ENCODE results near the gene GNPDA1.

GNPDA1 gene

GRCh38 chr5:141966963-141967333, 45.9 kb downstream of the GNPDA1 start:
- no peak overlapping the region for H3K4me3 ChIP-seq (IDR thresholded peaks at IDR 0.05; ENCODE audit: insufficient read depth, low read depth, low read length)
- H3K27me3 ChIP-seq (ENCODE audit: insufficient read depth, low read depth): no peaks in the 10 kb centered on the region
- H3K4me1 ChIP-seq (ENCODE audit: low read depth, poor library complexity, severe bottlenecking): peaks cover 27% of the 10 kb centered on the region
- no peaks in the 10 kb centered on the region for H3K36me3 ChIP-seq (ENCODE audit: insufficient read depth)
- no peak for TF ChIP-seq CTCF (conservative IDR thresholded peaks at IDR 0.05; ENCODE audit: low read depth, low read length)
- H4K20me1 ChIP-seq (ENCODE audit: insufficient read depth): no peaks in the 10 kb centered on the region
- H3K9ac ChIP-seq: no peak overlapping the region
- H3K4me2 ChIP-seq: no peak overlapping the region
- H2AFZ ChIP-seq (ENCODE audit: low read depth): no peak overlapping the region
- H3K27ac ChIP-seq: no peak overlapping the region
- peaks cover 14% of the 10 kb centered on the region; the same call in 1 of the 2 replicates for H3K79me2 ChIP-seq (ENCODE audit: insufficient read depth, low read depth)

GRCh38 chr5:141966275-141966962, 46.4 kb downstream of the GNPDA1 start:
- peaks cover 26% of the 10 kb centered on the region for H3K4me1 ChIP-seq (ENCODE audit: low read depth, poor library complexity, severe bottlenecking)
- no peaks in the 10 kb centered on the region for H3K27me3 ChIP-seq (ENCODE audit: insufficient read depth, low read depth)
- H3K27ac ChIP-seq: no peak overlapping the region
- H3K79me2 ChIP-seq (ENCODE audit: insufficient read depth, low read depth): peaks cover 14% of the 10 kb centered on the region; the same call in 1 of the 2 replicates
- H3K4me3 ChIP-seq (IDR thresholded peaks at IDR 0.05; ENCODE audit: insufficient read depth, low read depth, low read length): no peak overlapping the region
- H4K20me1 ChIP-seq (ENCODE audit: insufficient read depth): no peaks in the 10 kb centered on the region
- no peaks in the 10 kb centered on the region for H3K36me3 ChIP-seq (ENCODE audit: insufficient read depth)
- H3K9ac ChIP-seq: no peak overlapping the region
- no peak for TF ChIP-seq CTCF (conservative IDR thresholded peaks at IDR 0.05; ENCODE audit: low read depth, low read length)
- H2AFZ ChIP-seq (ENCODE audit: low read depth): no peak overlapping the region
- no peak overlapping the region for H3K4me2 ChIP-seq

GRCh38 chr5:141965071-141965470, 47.8 kb downstream of the GNPDA1 start:
- Histone ChIP-seq H3K4me2 (no peak overlapping the region), H3K36me3 (ENCODE audit: insufficient read depth) (no peaks in the 10 kb centered on the region), H3K27ac (no peak overlapping the region), H3K4me3 (IDR thresholded peaks at IDR 0.05; ENCODE audit: insufficient read depth, low read depth, low read length) (no peak overlapping the region), H3K79me2 (ENCODE audit: insufficient read depth, low read depth) (peaks cover 4% of the 10 kb centered on the region; the same call in 1 of the 2 replicates), H3K4me1 (ENCODE audit: low read depth, poor library complexity, severe bottlenecking) (peaks cover 26% of the 10 kb centered on the region), H3K27me3 (ENCODE audit: insufficient read depth, low read depth) (no peaks in the 10 kb centered on the region), H4K20me1 (ENCODE audit: insufficient read depth) (no peaks in the 10 kb centered on the region), H2AFZ (ENCODE audit: low read depth) (no peak overlapping the region), H3K9ac (no peak overlapping the region)
- TF ChIP-seq CTCF (conservative IDR thresholded peaks at IDR 0.05; ENCODE audit: low read depth, low read length): no peak

- Histone ChIP-seq H3K4me1 (ENCODE audit: low read depth, poor library complexity, severe bottlenecking) (peaks cover 23% of the 10 kb centered on the region), H3K79me2 (ENCODE audit: insufficient read depth, low read depth) (no peaks in the 10 kb centered on the region), H4K20me1 (ENCODE audit: insufficient read depth) (no peaks in the 10 kb centered on the region), H2AFZ (ENCODE audit: low read depth) (no peak overlapping the region), H3K27me3 (ENCODE audit: insufficient read depth, low read depth) (no peaks in the 10 kb centered on the region), H3K9ac (no peak overlapping the region), H3K36me3 (ENCODE audit: insufficient read depth) (no peaks in the 10 kb centered on the region), H3K27ac (no peak overlapping the region), H3K4me3 (IDR thresholded peaks at IDR 0.05; ENCODE audit: insufficient read depth, low read depth, low read length) (no peak overlapping the region), H3K4me2 (no peak overlapping the region)
- TF ChIP-seq CTCF (conservative IDR thresholded peaks at IDR 0.05; ENCODE audit: low read depth, low read length): no peak
Measured at GRCh38 chr5:141963701-141964100, 49.1 kb downstream of the GNPDA1 start.
